Measurements from ENCODE around the gene SH3BP1.

DNA sequence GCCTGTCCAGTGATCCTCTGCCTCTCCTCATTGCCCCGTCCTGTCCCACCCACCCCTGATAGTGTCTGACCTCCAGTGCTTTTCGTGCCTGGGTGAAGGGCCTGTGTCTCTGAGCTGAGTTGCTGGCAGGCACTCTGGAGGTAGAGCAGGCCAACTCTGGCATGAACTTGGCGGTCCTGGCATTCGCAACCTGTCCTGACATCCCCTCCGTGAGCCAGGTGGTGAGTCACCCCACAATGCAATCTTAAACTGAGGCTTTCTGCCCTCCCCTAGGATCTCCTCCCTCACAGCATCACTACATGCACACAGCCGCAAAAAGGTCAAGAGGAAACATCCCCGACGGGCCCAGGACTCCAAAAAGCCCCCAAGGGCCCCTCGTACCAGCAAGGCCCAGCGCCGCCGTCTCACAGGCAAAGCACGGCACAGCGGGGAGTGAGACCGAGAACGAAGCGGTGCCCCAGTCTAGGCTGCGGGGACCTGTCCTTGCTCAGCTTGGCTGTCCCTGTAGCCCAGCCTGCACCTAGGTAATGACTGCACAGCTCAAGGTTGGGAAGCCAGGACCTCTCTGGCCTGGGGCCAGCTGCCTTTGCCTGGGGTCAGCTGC is 51.5 kb downstream of the SH3BP1 start:
- TF ChIP-seq, protein P1, sequence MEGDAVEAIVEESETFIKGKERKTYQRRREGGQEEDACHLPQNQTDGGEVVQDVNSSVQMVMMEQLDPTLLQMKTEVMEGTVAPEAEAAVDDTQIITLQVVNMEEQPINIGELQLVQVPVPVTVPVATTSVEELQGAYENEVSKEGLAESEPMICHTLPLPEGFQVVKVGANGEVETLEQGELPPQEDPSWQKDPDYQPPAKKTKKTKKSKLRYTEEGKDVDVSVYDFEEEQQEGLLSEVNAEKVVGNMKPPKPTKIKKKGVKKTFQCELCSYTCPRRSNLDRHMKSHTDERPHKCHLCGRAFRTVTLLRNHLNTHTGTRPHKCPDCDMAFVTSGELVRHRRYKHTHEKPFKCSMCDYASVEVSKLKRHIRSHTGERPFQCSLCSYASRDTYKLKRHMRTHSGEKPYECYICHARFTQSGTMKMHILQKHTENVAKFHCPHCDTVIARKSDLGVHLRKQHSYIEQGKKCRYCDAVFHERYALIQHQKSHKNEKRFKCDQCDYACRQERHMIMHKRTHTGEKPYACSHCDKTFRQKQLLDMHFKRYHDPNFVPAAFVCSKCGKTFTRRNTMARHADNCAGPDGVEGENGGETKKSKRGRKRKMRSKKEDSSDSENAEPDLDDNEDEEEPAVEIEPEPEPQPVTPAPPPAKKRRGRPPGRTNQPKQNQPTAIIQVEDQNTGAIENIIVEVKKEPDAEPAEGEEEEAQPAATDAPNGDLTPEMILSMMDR (IDR thresholded peaks at IDR 0.05) = no peak
- TF ChIP-seq POLR2A (IDR thresholded peaks at IDR 0.05) = no peak

Data from uterus (tissue), 2 donors.